ENCODE measurements around the gene CPLANE1. TPM values are rescaled to one million over a fixed set of nuclear protein-coding genes. Genes with fewer than 3 reads are reported as not detected.
"Not testable (repeated sequence)": the region's sequence is repeated elsewhere in the genome, so short reads cannot be mapped to it uniquely, and the experiment has no call there.

Gene CPLANE1
- total RNA-seq, 4 donors from 2014 or later, result 18.1 to 67.7 (median 24.2) TPM

GRCh38 chr5:37136694-37137093 is 112.5 kb downstream of the CPLANE1 start:
- no peak for DNase-seq
- H3K36me3 ChIP-seq, result peaks cover 0 to 34% (median 16%) of the 10 kb centered on the region in 4 donors
- in situ Hi-C loops (cut with MboI; ENCODE audit: low pct_ligation_motif_present in 1 of 4, low pct_unique_long_range_greater_than_20kb in 1 of 4, low sequenced_read_pairs in 3 of 4) (no loop called here), intact Hi-C loops (cut with DNase I; ENCODE audit: low total_unique reads) (no loop called here)
- H3K4me1 ChIP-seq, result no peaks in the 10 kb centered on the region
- no peaks in the 10 kb centered on the region for H3K9me3 ChIP-seq
- no peak overlapping the region for H3K27ac ChIP-seq
- H3K4me3 ChIP-seq, result no peak overlapping the region
- TF ChIP-seq EP300 (IDR thresholded peaks at IDR 0.05; ENCODE audit: low read depth), result no peak
- no peak for TF ChIP-seq CTCF (IDR thresholded peaks at IDR 0.05)
- TF ChIP-seq POLR2A (IDR thresholded peaks at IDR 0.05), result no peak
- TF ChIP-seq POLR2AphosphoS5 (IDR thresholded peaks at IDR 0.05), result no peak
- no peaks in the 10 kb centered on the region for H3K27me3 ChIP-seq
- WGBS, 2 donors (ENCODE audit: low coverage in 1 of 2), result 80% methylated on average over 1 to 2 of the region's 2 CpGs

- H3K36me3 ChIP-seq, result peaks cover 0 to 27% (median 11%) of the 10 kb centered on the region in 4 donors
- in situ Hi-C loops (cut with MboI; ENCODE audit: low pct_ligation_motif_present in 1 of 4, low pct_unique_long_range_greater_than_20kb in 1 of 4, low sequenced_read_pairs in 3 of 4); H3K4me3 ChIP-seq; H3K9me3 ChIP-seq; H3K27me3 ChIP-seq; intact Hi-C loops (cut with DNase I; ENCODE audit: low total_unique reads); H3K4me1 ChIP-seq; DNase-seq; H3K27ac ChIP-seq: not testable (repeated sequence)
- WGBS, 2 donors (ENCODE audit: low coverage in 1 of 2), result 83 to 97% methylated on average over 2 to 6 of the region's 6 CpGs
Observed at GRCh38 chr5:37135312-37135711, 113.9 kb downstream of the CPLANE1 start.

GRCh38 chr5:37133939-37134338 is 115.2 kb downstream of the CPLANE1 start:
- 96% methylated on average over 2 of the region's 2 CpGs for WGBS, 2 donors (ENCODE audit: low coverage in 1 of 2)
- intact Hi-C loops (cut with DNase I; ENCODE audit: low total_unique reads), result no loop called here
- in situ Hi-C loops (cut with MboI; ENCODE audit: low pct_ligation_motif_present in 1 of 4, low pct_unique_long_range_greater_than_20kb in 1 of 4, low sequenced_read_pairs in 3 of 4), result no loop called here
- DNase-seq, result no peak
- Histone ChIP-seq H3K27ac (no peak overlapping the region), H3K36me3 (peaks cover 0 to 30% (median 11%) of the 10 kb centered on the region in 4 donors), H3K4me3 (no peak overlapping the region), H3K27me3 (no peaks in the 10 kb centered on the region), H3K9me3 (no peaks in the 10 kb centered on the region), H3K4me1 (no peaks in the 10 kb centered on the region)
- TF ChIP-seq POLR2A (IDR thresholded peaks at IDR 0.05), result no peak

GRCh38 chr5:37132646-37133045 is 116.5 kb downstream of the CPLANE1 start:
- no peaks in the 10 kb centered on the region for H3K4me1 ChIP-seq
- no peak overlapping the region for H3K4me3 ChIP-seq
- H3K27me3 ChIP-seq, result no peaks in the 10 kb centered on the region
- H3K36me3 ChIP-seq, result peaks cover 0 to 21% (median 5%) of the 10 kb centered on the region in 4 donors
- no peak for DNase-seq
- 80 to 100% methylated on average over 1 of the region's 1 CpG for WGBS, 2 donors (ENCODE audit: low coverage in 1 of 2)
- no peak overlapping the region for H3K27ac ChIP-seq
- TF ChIP-seq POLR2AphosphoS5 (IDR thresholded peaks at IDR 0.05), result no peak
- no peak for TF ChIP-seq CTCF (IDR thresholded peaks at IDR 0.05)
- no peak for TF ChIP-seq EP300 (IDR thresholded peaks at IDR 0.05; ENCODE audit: low read depth)
- no peak for TF ChIP-seq POLR2A (IDR thresholded peaks at IDR 0.05)
- no peaks in the 10 kb centered on the region for H3K9me3 ChIP-seq
- intact Hi-C loops (cut with DNase I; ENCODE audit: low total_unique reads) (no loop called here), in situ Hi-C loops (cut with MboI; ENCODE audit: low pct_ligation_motif_present in 1 of 4, low pct_unique_long_range_greater_than_20kb in 1 of 4, low sequenced_read_pairs in 3 of 4) (no loop called here)

- Histone ChIP-seq H3K27ac (no peak overlapping the region), H3K9me3 (no peaks in the 10 kb centered on the region), H3K4me3 (no peak overlapping the region), H3K4me1 (no peaks in the 10 kb centered on the region), H3K36me3 (peaks cover 0 to 9% (median 0%) of the 10 kb centered on the region in 4 donors), H3K27me3 (no peaks in the 10 kb centered on the region)
- DNase-seq, result no peak
- intact Hi-C loops (cut with DNase I; ENCODE audit: low total_unique reads), result no loop called here
- in situ Hi-C loops (cut with MboI; ENCODE audit: low pct_ligation_motif_present in 1 of 4, low pct_unique_long_range_greater_than_20kb in 1 of 4, low sequenced_read_pairs in 3 of 4), result no loop called here
- TF ChIP-seq POLR2A (IDR thresholded peaks at IDR 0.05), result no peak
- no peak for TF ChIP-seq EP300 (IDR thresholded peaks at IDR 0.05; ENCODE audit: low read depth)
- no peak for TF ChIP-seq CTCF (IDR thresholded peaks at IDR 0.05)
- TF ChIP-seq POLR2AphosphoS5 (IDR thresholded peaks at IDR 0.05), result no peak
- 86 to 88% methylated on average over 6 of the region's 6 CpGs for WGBS, 2 donors (ENCODE audit: low coverage in 1 of 2)
Observed at GRCh38 chr5:37121465-37121864, 127.7 kb downstream of the CPLANE1 start.

All from transverse colon (tissue), 4 donors.